GM21528 (cell line): ENCODE measurements around the gene CD38.
A peak's percentile ranks its signal among the peaks of the same experiment; 100 is the strongest.

Source experiments
- ATAC-seq: cut with Tn5 transposase; IDR thresholded peaks from one replicate; pipeline ENCODE4 v1.9.1; 2021; ENCODE audit warnings: mild to moderate bottlenecking, moderate library complexity; ENCODE audit not compliant: unreplicated experiment, low FRiP score

CD38 gene

DNA sequence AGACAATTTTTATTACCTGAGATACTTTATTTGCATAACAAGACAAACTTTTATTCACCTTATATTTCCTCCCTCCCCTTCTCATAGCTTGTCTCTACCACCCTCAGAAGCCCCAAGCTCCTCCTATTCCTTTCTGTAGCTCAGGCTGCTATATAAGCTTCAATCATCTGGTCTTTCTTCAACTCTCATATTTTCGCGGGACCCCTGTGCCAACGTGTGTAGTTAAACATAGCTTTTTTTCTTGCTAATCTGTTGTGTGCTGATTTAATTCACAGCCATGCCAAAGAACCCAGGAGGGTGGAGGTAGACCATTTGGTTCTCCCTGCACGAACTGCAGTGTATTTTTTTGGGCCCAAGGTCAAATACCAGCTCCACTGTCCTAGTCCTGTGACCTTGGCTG lies 21.1 kb upstream of the CD38 start:
- no peak for ATAC-seq

DNA sequence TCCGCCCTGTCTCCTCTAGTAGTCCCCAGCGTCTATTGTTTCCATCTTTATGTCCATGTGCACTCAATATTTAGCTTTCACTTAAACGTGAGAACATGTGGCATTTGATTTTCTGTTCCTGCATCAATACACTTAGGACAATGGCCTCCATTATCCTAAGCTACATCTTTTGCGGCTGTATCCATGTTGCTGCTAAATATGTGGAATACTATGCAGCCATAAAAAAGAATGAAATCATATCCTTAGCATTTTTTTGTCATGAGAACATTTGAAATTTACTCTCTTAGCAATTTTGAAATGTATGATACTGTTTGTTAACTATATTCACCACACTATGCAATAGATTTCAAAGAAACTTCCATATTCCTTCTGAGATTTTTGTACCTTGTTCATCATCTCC lies 19.8 kb upstream of the CD38 start:
- ATAC-seq: no peak

DNA sequence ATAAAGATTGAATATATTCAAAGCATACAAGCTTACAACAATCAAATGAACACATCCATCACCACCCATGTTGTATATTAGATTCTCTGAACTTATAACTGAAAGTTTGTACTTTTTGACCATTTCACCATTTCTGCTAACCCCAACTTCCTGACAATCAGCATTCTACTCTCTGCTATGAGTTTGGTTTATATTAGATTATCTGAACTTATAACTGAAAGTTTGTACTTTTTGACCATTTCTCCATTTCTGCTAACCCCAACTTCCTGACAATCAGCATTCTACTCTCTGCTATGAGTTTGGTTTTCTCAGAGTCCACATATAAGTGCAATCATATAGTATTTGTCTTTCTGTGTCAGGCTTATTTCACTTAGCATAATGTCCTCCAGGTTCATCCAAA lies 15.7 kb upstream of the CD38 start:
- ATAC-seq: peak; percentile 45

DNA sequence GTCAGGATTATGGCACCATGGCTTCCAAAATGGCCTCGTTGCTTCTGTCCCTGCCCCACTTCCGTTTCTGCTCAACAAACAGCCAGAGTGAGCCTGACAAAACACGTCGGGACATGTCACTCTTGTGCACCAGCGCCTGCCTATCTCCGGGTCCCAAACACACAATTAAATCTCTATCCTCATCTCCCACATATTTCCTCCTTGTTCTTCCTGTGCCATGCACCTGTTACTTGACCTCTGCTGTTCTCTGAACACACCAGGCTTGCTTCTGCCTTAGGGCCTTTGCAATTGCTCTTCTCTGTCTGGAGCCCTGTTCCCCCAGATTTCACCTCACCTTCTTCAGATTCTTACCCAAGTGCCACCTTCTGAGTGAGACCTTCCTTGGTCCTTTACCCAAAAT lies 12.7 kb upstream of the CD38 start:
- no peak for ATAC-seq

DNA sequence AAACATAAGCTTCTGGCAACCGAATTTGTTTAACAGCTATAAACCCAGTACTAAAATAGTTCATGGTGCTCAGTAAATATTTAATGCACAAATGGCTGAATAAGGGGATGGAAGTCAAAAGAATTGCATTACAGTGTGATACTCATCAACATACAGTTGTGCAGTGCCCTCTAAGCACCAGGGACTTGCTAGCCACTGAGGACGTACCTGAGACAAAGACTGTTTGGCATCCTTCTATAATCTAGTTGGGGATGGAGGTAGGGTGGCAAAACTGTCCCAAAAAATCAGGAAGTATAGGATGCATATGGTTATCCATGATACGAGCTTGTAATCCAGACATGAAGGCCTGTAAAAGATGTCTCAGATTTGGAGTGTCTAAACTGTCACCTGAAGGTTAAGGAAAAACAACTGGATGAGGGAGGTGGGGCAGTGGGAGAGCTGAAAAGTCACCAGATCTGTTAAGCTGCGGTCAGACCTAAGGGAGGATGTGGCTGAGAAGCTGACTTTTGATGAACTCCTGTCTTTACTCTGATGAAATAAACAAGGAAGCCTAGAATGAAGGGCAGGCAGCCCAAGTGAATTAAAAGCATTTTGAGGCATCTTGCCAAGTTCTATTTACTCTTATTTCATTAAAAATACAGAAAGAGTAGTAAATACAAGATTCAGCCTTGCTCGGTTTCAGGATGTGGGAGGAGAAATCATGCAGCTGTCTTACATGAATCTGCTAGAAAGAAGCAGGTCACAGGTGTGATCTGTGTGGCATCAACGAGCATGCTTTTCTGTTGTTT lies 12.0 kb upstream of the CD38 start:
- ATAC-seq: peak; percentile 57

DNA sequence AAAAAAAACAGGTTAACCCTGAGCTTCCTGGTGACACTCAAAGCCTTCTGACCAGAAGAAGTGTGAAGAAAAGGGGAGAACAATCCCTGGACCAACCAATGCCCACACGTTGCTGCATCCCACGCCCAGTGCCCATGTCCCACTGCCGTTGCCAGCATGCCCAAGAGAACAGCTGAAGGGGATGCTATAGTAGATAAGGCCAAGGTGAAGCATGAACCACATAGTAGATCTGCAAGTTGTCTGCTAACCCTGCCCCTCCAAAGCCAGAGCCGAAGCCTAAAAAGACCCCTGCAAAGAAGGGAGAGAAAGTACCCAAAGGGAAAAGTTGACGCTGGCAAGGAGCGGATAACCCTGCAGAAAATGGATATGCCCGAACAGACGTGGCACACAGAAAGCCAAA lies 11.3 kb upstream of the CD38 start:
- no peak for ATAC-seq

DNA sequence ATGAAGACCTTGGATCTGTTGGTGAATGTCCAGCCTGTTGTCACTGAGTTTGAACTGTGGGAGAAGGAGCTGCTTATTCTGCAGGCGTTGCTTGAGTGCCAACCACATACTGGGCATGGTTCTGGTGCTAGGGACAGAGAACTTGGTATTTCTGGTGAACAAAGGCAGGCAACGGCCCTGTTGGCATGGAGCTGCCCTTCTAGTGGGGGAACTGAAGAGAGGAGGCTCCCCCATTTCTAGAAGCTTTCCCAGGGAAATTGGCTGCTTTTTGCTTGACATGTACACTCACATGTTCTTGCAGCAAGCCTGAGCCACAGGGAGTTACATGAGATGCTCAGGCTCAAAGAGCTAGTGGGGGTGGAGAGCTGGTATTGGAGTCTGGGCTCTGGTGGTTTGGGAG lies 8.9 kb upstream of the CD38 start:
- ATAC-seq: no peak

DNA sequence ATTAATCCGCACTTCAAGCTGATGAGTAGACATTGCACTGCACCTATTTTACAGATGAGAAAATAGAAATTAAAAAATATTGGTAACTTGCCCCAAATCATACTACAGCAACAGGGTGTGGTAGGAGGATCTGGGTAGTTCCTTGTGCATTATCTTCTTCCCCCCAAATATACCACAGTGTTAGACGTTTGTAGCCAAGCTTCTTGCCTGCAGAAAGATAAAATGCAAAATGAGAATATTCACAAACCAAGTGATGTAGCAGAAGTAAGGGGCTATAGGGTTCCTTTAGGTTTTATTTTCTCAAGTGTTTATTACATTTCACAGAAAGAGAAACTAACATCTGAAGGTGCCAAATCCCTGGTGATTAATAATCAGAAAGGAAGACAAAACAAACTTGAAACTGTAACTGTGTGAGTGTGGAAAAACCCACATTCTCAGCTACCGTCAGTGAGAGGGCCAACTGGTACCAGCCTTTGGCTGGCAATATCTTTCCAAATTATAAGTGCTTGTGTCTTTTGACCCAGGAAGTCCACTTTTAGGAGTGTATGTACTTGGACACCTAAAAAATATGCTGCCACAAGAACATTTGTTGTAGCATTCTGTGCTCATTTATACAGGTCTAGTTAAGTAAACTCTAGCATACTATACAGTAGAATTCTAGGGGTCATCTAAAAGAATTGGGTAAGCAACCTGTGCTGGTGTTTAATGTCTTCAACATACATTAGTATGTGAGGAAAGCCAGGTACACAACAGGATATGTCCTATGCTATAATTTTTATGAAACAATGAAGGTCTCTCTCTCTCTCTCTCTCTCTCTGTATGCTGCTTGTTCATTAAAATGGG lies 6.7 kb upstream of the CD38 start:
- peak; percentile 58 for ATAC-seq

DNA sequence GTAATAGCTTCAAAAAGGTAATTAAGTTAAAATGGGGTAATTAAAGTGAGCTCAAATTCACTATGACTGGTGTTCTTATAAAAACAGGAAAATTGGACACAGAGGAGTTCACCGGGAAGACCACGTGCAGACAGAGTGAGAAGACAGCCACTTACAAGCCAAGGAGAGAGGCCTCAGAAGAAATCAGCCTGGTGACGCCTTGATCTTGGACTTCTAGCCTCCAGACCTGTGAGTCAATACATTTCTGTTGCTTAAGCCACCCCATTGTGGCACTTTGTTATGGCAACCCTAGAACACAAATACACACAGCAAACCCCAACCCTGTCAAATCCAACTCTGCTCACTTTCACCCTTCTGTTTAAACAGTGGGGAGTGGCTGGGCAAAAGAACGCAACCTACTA lies 4.1 kb upstream of the CD38 start:
- no peak for ATAC-seq

DNA sequence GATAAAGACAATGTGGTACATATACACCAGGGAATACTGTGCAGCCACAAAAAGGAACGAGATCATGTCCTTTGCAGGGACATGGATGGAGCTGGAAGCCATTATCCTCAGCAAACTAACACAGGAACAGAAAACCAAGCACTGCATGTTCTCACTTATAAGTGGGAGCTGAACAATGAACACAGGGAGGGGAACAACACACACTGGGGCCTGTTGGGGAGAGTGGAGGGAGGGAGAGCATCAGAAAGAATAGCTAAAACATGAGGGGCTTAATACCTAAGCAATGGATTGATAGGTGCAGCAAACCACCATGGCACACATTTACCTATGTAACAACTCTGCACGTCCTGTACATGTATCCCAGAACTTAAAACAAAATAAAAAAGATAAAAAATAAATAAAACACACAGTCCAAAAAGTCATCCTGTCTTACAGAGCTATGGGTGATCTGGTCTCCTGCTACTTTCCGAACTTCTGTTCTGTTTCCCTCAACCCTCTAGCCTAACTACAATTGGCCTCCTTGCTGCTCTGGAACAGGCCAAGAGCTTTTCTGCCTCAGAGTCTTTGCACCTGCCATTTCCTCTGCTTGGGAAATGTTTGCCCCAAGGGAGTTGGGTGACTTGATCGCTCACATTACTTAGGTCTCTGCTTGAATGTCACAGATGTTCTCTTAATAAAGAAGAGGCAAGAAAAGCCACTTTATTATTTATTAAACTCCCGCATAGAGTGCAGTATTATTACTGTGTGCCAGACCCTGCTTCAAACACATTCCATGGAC lies 1.1 kb upstream of the CD38 start:
- ATAC-seq: no peak

DNA sequence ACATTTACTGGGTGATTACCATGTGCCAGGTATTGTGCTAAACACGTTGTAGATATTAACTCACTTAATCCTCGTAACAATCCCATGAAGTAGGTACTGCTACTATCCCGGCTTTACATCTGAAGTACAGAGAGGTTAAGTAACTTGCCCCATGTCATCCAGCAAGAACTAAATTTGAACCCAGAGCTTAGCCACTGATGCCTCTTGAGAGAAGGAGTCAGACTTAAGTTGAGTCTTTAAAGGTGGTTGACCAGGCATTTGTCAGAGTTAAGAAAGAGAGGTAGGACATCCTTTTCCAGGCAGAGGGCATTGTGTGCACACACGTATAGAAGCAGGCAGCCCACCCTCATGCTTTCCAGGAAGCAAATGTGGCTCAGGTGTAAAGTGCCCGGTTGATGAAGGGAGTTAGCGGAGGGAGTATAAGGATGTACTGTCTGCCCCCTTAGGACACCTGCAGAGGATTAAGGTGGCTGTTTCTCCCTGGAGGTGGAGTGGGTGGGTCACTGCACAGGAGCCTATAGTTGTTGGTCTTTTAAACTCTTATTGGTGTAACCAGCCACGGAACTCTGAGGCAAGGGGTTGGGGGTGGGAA lies 335 bp upstream of the CD38 start:
- ATAC-seq: no peak

DNA sequence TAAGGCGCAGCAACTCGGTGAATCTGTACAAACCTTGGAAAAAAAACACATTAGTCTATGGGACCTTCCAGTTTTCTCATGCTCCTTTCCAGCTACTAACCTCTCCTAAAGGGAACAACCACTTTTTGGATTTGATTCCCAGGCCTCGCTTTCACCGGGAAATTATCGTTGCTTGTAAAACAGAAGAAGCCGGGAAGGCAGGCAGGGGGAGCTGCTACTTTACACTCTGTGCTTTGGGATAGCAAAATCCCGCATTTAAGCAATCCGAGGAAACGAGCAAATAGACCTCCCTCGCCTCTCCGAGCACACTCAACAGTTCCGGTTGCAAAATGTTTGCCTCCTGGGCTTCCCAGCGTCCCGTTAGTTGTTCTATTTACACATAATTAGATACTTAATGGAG lies 1.2 kb downstream of the CD38 start:
- no peak for ATAC-seq

DNA sequence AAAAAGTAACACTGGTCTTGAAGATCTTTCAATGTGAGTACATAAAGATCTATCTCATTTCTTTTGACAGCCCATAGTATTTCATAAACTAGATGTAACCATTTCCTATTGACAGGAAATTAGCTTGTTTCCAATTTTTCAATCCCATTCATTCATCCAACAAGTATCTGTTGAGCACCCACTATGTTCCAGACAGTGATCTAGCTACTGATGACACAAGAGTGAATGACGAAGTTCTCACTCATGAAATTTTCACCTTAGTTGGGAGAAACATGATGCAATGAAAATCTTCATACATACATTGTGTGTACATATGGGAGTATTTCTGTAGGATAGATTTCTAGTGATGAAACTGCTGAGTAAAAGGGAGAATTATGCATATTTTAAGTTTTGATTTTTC lies 1.7 kb downstream of the CD38 start:
- ATAC-seq: no peak

DNA sequence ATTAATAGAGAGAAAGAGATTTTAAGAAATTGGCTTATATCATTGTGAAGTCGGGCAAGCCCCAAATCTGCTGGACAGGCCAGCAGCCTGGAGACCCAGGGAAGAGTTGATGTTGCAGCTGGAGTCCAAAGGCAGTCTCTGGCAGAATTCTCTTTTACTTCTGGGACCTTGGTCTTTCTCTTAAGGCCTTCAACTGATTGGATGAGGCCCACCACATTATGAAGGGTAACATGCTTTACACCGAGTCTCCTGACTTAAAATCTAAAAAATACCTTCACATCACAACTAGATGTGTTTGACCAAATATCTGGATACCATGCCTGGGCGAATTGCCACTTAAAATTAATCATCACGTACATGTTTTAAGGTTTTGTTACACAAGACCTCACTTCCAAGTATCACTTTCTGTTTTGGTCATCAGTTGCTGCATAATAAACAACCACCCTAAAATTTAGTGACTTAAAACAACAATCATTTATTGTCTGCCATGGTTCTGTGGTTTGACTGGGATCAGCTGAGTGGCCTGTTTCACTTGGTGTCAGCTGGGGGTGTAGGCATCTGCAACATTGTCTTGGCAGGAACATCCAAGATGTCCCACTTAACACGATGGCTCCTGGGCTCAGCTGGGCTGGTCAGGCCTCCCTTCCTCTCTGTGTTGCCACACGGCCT lies 3.4 kb downstream of the CD38 start:
- peak; percentile 20 for ATAC-seq

DNA sequence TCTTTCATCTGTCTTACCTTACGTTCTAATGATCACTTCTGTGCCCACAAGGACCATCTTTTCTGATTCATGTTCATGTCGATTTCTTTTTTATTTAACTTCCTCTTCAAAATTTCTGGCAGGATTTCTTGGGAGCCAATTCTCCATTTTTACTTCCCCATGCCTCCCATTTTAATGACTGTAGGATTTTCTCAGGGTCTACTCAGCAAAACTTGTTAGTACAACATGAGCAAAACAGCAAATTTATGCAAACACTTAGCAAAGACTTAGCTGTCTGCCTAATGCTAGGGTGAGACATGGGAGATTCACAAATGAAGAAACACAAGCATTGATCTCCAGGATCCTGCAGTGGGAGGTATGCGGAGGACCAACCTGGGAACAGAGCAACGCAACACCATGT lies 5.5 kb downstream of the CD38 start:
- no peak for ATAC-seq

DNA sequence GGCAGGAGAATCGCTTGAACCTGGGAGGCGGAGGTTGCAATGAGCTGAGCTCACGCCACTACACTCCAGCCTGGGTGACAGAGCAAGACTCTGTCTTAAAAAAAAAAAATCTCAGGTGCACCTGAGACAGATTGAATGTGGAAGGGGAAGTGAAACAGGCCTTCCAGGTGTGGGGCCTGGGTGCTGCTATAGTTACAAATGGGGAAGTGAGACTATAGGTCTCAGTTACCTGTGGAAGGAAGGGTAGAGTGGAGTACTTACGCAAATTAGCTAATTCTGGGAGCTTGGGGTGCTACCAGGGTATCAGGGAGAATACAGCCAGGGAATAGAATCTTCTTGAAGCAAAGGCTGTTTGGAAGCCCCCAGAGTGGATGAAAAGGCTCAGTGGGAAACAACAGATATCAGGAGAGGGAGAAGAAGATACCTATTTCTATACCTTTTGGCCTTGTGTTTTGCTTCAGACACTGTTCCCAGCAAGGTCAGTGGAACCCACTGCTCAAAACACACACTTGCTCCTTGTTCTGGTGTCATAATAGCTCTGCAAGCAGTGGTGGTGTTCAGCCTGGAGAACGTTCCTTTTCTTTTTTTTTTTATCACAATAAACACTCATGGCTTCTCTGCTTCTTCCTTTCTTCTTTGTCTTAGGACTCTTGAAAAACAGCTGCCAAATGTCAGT lies 7.0 kb downstream of the CD38 start:
- peak; percentile 81 for ATAC-seq

DNA sequence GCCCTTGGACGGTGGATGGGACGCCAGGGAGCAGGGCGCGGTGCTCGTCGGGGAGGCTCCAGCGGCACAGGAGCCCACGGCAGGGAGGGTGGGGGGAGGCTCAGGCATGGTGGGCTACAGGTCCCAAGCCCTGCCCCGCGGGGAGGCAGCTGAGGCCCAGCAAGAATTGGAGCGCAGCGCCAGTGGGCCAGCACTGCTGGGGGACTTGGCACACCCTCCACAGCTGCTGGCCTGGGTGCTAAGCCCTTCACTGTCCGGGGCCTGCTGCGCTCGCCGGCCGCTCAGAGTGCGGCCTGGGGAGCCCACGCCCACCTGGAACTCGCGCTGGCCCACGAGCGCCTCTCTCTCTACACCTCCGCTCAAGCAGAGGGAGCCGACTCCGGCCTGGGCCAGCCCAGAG lies 8.6 kb downstream of the CD38 start:
- ATAC-seq: no peak

DNA sequence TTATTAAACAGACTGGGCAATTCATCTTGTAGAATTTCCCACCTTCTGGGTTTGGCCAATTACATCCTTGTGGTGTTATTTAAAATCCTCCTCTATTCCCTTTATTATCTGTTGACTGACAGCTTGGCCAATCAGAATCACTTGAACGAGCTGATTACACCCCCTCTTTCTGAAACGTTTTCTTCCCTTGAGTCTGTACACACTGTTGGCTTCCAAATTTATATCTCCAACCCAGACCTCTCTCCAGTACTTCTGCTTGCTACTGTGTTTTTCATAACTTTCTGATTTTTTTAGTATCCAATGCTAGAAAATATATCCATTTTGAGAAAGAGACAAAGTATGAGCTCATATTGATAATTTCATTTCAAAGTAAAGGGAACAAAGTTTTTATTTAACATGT lies 14.8 kb downstream of the CD38 start:
- ATAC-seq: no peak

DNA sequence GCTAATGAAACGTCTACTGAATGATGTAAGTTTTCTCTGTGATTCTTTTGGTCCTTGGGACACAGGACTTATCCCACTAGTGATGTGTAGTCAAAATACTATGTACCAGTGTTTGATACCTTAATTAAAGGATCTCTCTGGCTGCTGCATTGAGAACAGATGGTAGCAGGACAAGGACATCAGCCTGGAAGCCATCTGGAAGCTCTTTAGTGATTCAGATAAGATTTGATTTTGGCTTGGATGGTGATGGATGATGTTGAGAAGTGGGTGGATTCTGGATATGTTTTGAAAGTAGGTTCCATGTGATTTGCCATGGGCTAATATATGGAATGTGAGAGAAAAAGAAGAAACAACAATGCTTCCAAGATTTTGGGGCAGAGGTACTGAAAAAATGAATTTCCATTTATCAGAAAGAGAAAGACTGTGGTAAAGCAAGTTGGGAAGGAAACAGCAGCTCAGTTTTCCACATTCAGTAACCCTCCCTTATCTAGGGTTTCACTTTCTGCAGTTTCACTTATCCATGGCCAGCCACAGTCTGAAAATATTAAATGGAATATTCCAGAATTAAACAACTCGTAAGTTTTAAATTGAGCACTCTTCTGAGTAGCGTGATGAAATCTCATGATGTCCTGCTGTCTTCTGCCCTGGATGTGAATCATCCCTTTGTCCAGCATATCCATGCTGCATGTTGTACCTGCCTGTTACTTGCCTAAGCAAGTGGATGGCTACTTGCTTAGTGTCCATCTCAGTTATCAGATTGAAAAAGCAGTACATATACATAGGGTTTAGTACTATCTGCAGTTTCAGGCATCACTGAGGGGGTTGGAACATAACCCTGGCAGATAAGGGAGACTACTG lies 15.6 kb downstream of the CD38 start:
- no peak for ATAC-seq
